NCI-H128 (cell line): ENCODE data around the gene MTURN.
"Not testable (repeated sequence)": the region's sequence is repeated elsewhere in the genome, so short reads cannot be mapped to it uniquely, and the experiment has no call there.

Experiments
- DNase-seq: peaks from one replicate; lab custom pipeline; 2025; ENCODE audit not compliant: unreplicated experiment; lab: John Stamatoyannopoulos, UW

The MTURN gene

DNA sequence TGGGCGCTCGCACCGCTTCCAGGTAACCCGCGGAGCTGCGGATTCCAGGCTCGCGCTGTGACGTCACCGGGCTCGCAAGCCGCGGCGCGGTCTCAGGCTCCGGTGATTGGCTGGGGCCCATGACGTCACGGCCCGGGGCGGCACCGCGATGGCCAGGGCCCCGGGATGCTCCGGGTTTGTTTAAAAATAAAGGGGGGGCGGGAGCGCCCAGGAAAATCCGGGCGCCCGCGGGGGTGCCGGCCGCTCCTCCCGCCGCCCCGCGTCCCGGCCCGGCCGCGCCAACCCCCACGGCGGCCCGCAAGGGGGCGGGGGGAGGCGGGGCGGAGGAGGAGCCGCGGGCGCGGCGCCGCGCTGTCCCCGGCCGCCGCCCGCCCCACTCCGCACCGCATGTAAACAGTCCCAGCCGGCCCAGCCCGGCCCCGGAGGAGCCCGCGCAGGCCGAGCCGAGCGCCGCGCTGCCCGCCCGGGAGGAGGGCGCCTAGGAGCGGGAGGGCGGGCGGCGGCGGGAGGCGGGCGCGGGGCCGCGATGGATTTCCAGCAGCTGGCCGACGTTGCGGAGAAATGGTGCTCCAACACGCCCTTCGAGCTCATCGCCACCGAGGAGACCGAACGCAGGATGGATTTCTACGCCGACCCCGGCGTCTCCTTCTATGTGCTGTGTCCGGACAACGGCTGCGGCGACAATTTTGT, at the start of gene MTURN:
MTURN (plus strand) TSS at position 376 of the 690 bp plus-strand sequence; CDS start at position 527, 151 bp downstream.
- peak; percentile 83 for DNase-seq

DNA sequence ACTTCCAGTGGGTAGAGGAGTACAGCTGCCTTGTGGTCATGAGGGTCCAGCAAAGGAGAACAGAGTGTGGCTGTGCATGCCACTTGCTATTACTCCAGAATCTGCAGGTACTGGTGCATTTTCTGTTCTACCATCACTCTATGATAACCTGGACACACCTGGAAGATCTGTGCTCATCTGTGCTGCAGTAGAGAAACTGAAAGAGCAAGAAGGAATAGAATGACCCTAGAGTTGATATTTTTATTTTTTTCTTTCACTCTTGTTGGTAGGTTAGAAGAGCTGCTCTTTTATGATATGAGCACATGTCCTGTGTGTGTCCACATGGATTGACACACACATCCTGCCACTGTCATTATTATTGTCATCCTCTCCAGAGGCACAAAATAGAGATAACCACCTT, 48.3 kb upstream of the MTURN start:
- DNase-seq, result no peak

DNA sequence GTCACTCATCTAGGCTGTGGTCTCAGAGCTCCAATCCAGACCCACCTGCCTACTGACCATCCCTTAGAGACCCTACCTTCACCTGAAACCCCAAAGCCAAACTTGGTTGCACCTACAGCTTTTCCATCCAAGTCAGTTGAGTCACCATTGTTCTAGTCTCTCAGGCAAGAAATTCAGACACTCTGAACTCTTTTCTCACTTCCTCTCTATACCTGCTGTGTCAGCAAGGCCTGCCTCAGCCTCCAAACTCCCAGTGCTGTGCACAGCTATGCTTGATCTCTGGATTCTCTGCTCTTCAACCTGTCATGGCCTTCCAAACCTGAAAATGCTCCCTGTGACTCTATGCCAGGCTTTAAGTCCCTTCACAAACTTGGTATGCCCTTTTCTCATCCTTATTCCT, 47.4 kb upstream of the MTURN start:
- no peak for DNase-seq

DNA sequence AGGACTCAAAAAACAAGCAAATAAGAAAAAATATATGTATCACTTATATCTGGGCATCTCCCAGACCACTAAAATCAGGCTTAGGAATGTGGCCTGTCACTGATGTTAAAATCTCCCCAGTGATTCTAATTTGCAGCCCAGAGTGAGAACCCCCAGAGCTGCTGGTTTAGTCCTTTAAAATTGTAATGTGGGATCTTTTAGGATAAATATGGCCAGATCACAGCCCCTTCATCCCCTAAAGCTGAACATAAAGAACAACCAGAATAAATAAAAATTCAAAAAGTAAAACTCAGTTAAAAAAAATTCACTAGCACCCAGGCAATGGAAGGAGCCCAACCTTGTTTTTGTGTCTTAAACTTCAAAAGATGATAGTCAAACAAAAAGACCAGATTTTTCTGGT, 46.4 kb upstream of the MTURN start:
- no peak for DNase-seq

DNA sequence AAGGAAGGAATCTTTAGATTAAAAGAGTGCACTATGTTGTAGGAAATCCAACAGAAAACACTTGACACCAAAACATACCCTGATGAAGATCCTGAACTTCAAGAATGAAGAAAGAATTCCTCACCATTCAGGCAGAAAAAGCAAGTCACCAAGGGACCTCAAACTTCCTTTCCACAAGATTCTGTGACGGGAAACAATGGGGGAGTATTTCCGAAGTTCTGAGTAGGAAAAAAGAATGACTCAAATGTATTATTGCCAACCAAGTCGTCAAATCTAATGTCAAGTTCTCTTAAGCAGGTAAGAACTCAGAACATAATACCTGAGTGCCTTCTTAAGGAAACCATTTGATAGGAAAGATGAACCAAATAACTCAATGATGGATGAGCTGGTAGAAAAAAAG, 44.7 kb upstream of the MTURN start:
- no peak for DNase-seq

DNA sequence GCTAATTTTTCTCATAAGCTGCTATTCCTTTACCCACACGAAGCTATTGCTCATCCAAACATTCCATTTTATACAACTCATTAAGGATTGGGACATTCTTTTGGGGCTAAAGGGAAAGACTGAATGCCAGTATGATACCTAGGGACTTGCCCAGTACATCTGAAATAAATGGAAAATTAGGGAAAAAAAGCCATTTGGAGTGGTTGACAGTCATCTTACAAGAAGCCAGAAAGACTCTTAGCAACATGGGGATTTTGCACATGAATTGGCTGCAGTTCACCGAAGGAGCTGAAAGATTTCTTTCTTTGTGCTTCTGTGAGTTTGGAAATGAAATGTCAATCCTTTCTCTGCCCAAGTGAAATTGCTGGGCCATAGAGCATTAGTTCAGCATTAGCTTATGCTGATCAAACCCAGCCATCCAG, 43.3 kb upstream of the MTURN start:
- no peak for DNase-seq

DNA sequence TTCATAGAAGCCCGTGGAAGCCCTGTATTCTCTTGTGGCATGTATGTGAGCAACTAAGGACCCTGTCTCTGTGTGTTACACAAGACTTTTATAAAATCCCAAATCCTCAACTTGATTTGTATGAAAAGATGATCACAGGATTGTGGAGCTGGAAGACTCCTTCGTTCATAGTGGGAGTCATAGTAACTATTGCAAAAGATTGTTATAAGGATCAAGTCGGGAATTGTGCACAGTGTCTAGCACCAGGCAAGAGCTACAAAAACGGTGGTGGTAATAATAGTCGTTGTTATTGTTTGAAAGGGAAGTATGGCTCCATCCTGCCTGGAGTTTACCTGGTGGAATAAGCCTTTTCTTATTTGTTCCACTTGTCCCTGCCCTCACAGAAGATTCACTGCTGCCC, 42.8 kb upstream of the MTURN start:
- no peak for DNase-seq

DNA sequence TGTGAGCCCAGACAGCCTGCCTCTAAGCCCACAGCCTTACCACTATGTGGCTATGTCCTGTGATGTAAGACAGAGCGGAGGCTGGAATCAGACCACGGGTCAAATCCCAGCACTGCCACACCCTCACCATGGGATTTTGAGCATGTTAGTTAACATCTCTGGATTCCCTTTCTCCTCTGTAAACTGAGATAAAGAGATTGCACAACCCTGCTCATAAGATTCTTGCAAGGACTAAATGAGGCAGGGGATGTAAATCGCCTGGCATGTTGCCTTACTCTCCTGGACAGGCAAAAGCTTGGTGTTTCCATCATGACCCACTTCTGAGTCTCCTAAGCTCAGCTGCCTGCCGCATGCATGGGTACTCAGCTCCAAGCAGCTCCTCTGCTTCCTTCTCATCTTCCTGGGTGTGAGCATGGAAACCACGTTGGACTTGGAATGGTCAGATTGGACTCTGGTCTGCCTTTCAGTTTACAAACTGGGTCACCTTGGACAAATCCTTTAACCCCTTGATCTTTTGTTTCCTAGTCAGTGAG, 41.3 kb upstream of the MTURN start:
- no peak for DNase-seq

DNA sequence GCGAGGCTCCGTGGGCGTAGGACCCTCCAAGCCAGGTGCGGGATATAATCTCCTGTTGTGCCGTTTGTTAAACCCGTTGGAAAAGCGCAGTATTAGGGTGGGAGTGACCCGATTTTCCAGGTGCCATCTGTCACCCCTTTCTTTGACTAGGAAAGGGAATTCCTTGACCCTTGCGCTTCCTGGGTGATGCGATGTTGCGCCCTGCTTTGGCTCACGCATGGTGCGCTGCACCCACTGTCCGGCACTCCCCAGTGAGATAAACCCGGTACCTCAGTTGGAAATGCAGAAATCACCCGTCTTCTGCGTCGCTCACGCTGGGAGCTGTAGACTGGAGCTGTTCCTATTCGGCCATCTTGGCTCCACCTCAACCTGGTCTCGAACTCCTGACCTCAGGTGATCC, 36.2 kb upstream of the MTURN start:
- DNase-seq, result not testable (repeated sequence)

DNA sequence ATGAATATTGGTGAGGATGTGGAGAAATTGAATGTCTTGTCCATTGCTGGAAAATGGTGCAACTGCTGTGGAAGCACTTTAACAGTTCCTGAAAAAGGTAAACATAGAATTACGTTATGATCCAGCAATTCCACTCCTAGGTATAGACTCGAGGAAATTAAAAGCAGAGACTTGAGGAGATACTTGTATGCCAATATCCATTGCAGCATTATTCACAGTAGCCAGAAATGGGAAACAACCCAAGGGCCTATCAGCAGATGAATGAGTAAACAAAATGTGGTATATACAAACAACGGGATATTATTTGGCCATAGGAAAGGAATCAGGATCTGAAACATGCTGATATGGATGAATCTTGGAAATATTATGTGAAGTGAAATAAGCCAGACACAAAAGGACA, 32.5 kb upstream of the MTURN start:
- DNase-seq, result no peak

DNA sequence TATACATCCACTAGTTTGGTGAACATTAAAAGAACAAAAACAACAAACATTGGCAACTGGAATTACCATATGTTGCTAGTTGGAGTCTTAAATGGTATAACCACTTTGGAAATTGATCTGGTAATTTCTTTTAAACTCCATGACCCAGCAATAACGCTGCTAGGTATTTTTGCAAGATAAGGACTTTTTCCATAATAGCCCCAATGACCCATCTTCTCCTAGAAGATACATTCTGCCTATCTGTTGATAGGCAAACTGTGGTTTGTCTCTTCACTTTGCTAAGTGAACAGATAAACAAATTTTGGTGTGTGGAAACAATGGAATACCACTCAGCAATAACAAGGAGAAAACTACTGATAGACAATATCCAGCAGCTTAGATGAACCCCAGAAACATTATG, 30.6 kb upstream of the MTURN start:
- DNase-seq, result no peak

DNA sequence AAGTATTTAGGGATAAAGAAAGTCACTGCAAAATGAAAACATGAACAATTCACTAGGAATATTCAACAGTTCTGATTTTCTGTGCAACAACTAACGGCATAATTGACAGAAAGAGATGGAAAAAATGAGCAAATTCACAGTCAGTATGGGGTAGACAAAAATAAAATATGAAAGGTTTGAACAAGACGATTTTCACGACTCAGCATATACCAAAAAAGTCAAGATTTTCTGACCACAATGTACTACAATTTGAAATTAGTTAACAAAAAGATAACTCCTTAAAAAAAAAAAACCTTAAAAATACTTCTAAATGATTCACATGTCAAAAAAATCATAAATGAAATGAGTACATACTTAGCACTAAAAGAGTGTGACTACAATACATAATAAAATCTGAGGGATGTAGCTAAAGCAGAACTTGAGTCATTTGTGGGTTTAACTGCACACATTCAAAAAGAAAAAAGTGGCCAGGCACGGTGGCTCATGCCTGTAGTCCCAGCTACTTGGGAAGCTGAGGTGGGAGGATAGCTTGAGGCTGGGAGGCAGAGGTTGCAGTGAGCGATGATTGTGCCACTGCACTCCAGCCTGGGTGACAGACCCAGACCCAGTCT, 22.6 kb upstream of the MTURN start:
- no peak for DNase-seq

DNA sequence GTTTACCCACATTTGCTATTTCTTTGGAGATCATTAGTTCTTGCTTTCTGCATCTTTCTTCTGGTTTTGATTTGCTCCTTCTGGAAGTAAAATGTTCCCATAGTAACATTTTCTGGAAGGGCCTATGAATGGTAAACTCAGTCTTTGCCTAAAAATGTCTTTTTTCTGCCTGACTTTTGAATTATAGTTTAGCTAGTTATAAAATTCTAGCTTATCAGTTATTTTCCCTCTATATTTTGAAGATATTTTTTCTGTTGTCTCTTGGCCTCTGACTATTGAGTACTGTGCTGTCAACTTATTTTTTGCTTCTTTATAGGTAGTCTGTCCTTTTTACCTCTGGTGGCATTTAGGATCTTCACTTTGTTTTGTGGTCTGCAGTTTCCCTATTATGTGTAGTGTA, 21.6 kb upstream of the MTURN start:
- DNase-seq, result no peak

DNA sequence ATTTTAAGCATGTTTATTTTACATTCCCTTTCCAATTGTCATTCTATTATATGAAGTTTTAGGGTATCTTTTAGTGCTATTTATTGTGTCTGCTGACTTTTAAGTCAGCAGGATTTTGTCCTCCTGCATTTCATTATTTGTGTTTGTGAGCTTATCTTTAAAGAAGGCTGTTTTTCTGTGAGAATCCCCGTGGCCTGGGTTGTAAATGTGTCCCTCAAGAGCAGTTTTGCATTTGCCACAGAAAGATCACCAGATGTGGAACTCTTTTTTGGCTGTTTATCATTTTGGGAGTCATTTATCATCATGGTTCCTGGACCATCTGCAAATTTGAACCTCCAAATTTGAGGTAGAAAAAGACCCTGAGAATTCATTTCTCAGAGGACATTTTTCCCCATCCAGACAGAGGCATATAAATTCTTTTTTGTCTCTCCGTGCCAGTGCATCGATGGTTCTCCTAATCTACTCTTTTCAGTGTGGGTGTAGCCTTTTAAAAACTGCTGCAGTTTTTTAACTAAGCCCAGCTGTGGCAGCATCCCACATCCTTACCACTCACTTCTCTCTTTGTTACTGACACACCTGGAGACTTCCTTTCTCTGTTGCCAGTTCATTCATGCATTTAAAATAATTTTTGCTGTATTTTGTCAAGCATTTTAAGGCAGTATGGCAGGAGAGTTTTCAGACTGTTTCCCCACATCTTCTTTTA, 20.1 kb upstream of the MTURN start:
- no peak for DNase-seq

DNA sequence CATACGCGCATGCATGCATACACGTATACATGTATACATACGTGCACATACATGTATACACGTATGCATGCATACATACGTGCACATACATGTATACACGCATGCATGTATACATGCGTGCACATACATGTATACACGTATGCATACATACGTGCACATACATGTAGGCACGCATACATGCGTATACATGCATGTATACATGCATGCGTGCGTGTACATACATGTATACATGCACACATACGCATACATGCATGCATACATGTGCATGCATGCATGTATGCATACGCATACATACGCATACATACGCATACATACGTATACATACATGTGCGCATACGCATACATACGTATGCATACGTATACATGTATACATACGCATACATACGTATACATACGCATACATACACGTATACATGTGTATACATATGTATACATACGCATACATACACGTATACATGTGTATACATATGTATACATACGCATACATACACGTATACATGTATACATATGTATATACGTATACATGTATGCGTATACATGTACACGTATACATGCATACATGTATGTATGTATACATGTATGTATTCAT, 19.0 kb upstream of the MTURN start:
- no peak for DNase-seq

DNA sequence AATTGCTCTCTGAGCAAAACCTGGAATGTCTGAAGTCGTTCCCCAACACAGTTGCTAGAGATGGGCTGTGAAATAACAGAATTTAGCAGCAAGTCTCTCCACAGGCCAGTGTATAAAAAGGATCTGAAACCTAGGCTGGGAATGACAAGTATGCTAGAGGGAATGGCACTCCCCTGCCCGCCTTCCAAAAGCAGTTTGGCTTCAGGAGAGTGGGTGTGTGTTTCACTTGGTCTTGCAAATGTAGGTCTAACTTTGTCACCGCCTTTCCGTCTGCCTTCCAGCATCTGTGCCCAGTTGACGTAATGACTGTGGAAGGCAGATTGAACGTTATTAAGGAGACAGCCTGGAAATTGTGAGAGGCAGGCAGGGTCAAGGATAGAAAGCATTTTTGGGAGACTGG, 18.0 kb upstream of the MTURN start:
- no peak for DNase-seq

DNA sequence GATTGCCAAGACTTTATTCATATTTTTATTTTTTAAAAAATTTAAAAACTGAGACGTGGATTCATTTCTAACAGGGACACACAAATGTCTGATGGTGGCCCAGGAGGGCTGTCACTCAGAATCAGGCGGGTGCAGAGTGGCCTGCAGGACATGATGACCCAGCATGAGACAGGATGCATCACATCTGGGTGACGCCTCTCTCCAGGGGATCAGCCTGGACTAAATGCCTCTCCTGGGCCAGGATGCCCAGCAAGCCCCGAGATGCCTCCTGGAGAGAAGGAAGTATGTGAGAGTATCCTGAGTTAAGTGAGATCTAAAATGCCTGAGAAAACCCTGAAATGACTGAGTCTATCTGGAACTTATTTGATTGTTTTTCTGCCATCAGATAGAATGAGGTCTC, 16.9 kb upstream of the MTURN start:
- no peak for DNase-seq

DNA sequence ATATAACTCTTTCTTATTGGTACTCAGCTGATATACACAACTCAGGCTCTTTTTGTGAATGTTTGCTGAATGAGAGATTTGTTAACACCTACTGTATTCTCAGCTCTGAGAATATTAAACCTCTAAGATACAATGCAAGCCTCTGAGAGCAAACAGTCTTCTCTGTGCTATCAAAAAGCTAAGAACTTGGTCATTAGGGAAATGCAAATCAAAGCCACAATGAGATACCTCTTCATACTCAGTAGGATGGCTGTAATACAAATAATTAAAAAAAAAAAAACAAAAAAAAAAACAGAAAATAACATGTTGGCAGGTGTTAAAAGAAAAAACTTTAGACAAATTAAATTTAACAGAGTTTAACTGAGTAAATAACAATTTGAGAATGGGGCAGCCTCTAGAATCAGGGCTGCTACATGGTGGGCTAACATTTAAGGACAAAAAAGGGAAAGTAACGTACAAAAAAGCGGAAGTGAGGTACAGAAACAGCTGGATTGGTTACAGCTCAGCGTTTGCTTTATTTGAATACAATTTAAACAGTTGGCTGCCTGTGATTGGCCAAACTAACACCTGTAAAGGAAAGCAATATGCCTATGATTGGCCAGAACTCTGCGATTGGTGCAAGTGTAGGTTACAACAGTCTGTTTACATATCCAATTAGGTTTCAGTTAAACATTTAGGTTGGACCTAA, 14.8 kb upstream of the MTURN start:
- no peak for DNase-seq

DNA sequence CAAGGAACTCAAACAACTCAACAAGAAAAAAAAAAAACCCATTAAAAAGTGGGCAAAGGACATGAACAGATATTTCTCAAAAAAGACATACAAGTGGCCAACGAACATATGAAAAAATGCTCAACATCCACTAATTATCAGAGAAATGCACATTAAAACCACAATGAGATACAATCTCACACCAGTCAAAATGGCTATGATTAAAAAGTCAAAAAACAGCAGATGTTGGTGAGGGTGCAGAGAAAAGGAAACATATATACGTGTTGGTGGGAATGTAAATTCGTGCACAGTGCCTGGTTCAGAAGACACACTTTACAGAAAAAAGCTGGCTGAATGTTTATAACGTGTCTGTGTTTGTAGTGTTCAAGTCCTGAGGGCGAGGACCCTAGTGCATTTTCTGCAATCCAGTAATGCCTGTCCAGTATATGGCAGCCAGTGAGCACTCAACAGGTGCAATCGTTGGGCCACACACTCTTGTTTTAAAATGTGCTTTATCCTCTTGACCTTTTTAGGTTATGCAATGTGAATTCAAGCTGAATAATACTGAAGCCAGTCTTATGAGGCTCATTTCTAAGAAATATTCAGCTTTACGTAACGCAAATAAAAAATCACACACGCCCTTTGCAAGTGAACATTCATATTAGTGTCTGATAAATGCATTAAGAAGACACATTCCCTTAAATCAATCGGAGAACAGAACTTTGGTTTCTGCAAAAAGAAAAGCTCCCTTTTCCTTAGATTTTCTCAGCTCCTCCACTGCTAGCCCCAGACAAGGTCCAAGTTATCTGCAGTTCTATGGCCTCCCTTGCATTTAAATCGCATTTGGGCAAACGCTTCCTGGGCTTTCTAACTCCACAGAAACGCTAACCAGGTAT, 813 bp upstream of the MTURN start:
- DNase-seq, result no peak
